DND-41 (cell line): ENCODE results near the gene CPM.

Experiments
- ATAC-seq: fragments of 200-7000 bp; cut with Tn5 transposase; 3 replicates; pipeline ENCODE4 v1.9.1; 2021; ENCODE audit warnings: low read depth; ENCODE audit not compliant: insufficient read depth
- DNase-seq: peaks from one replicate; pipeline ENCODE4 v3.0.0-alpha.2; 2020
- H2AFZ ChIP-seq: 2 replicates; pipeline ENCODE4 v1.6.0; 2012; ENCODE audit warnings: low read depth, low read length
- H3K27ac ChIP-seq: 2 replicates; pipeline ENCODE4 v1.5.1; 2012; ENCODE audit warnings: low read length, inconsistent platforms
- H3K27me3 ChIP-seq: fragments of 200-600 bp; sonication (generic); 2 replicates; pipeline ENCODE4 v1.6.0; 2012; ENCODE audit warnings: low read length, mild to moderate bottlenecking, inconsistent platforms; ENCODE audit not compliant: insufficient read depth, poor library complexity
- H3K36me3 ChIP-seq: 2 replicates; pipeline ENCODE4 v1.5.1; 2012; ENCODE audit warnings: low read length, inconsistent platforms; ENCODE audit not compliant: insufficient read depth
- H3K4me1 ChIP-seq: 2 replicates; pipeline ENCODE4 v1.5.1; 2012; ENCODE audit warnings: mild to moderate bottlenecking, low read length; ENCODE audit not compliant: insufficient read depth
- H3K4me2 ChIP-seq: 2 replicates; pipeline ENCODE4 v1.6.0; 2012; ENCODE audit warnings: mild to moderate bottlenecking, moderate library complexity, low read length, inconsistent platforms; ENCODE audit not compliant: insufficient read depth
- H3K4me3 ChIP-seq, 2 experiments: fragments of 200-600 bp in 1 of 2; shearing (Covaris generic) in 1 of 2; 2 replicates each; pipeline ENCODE4 v1.5.1; 2012 to 2016; ENCODE audit warnings: inconsistent platforms in 2 of 2, low read length in 2 of 2, mild to moderate bottlenecking in 2 of 2, low read depth in 1 of 2, moderate library complexity in 1 of 2
- H3K79me2 ChIP-seq: 2 replicates; pipeline ENCODE4 v1.6.0; 2012; ENCODE audit warnings: low read length, inconsistent platforms; ENCODE audit not compliant: insufficient read depth
- H3K9ac ChIP-seq: 2 replicates; pipeline ENCODE4 v1.6.0; 2012; ENCODE audit warnings: low read depth, mild to moderate bottlenecking, inconsistent platforms, low read length, moderate library complexity
- H3K9me3 ChIP-seq: 2 replicates; pipeline ENCODE4 v1.5.1; 2012; ENCODE audit warnings: low read length, moderate library complexity, mild to moderate bottlenecking, inconsistent platforms; ENCODE audit not compliant: insufficient read depth, severe bottlenecking
- H4K20me1 ChIP-seq: 2 replicates; pipeline ENCODE4 v1.6.0; 2012; ENCODE audit warnings: low read length; ENCODE audit not compliant: insufficient read depth
- CTCF ChIP-seq: IDR thresholded peaks from 2 replicates; pipeline ENCODE4 v1.5.1; 2012; ENCODE audit warnings: borderline replicate concordance, low read length, moderate library complexity, mild to moderate bottlenecking; ENCODE audit not compliant: poor library complexity, severe bottlenecking; ENCODE audit errors: extremely low read depth
- EZH2 ChIP-seq: IDR thresholded peaks from 3 replicates; pipeline ENCODE4 v1.6.1; 2012; ENCODE audit warnings: borderline replicate concordance, low read depth, mild to moderate bottlenecking, moderate library complexity, low read length, inconsistent platforms; ENCODE audit not compliant: severe bottlenecking

CPM gene

GRCh38 chr12:68833508-68833907 lies 99.5 kb downstream of the CPM start:
- H3K79me2 ChIP-seq, result peaks cover 14% of the 10 kb centered on the region
- H3K27me3 ChIP-seq, result no peaks in the 10 kb centered on the region
- no peak for ATAC-seq
- TF ChIP-seq EZH2, result no peak
- TF ChIP-seq CTCF, result no peak
- no peaks in the 10 kb centered on the region for H3K4me1 ChIP-seq
- DNase-seq, result no peak
- no peak overlapping the region for H3K4me2 ChIP-seq
- H3K36me3 ChIP-seq, result peaks cover 91% of the 10 kb centered on the region
- peaks cover 19% of the 10 kb centered on the region; the same call in 1 of the 2 replicates for H4K20me1 ChIP-seq
- H3K4me3 ChIP-seq, result no peak overlapping the region
- H3K9ac ChIP-seq, result no peak overlapping the region
- H3K27ac ChIP-seq, result no peak overlapping the region
- H3K9me3 ChIP-seq, result no peaks in the 10 kb centered on the region
- no peak overlapping the region for H2AFZ ChIP-seq

GRCh38 chr12:68832504-68832867 lies 100.5 kb downstream of the CPM start:
- Histone ChIP-seq H3K27ac (no peak overlapping the region), H3K9ac (no peak overlapping the region), H3K4me3 (no peak overlapping the region), H3K9me3 (no peaks in the 10 kb centered on the region), H2AFZ (no peak overlapping the region), H3K79me2 (peaks cover 14% of the 10 kb centered on the region), H3K4me2 (no peak overlapping the region), H3K4me1 (no peaks in the 10 kb centered on the region), H3K27me3 (no peaks in the 10 kb centered on the region), H3K36me3 (peaks cover 92% of the 10 kb centered on the region), H4K20me1 (peaks cover 13% of the 10 kb centered on the region; the same call in 1 of the 2 replicates)
- TF ChIP-seq EZH2 (no peak), CTCF (no peak)
- DNase-seq (no peak), ATAC-seq (no peak)

GRCh38 chr12:68831751-68832503 lies 101.0 kb downstream of the CPM start:
- Histone ChIP-seq H3K4me2 (no peak overlapping the region), H4K20me1 (peaks cover 13% of the 10 kb centered on the region; the same call in 1 of the 2 replicates), H3K4me3 (no peak overlapping the region), H3K4me1 (no peaks in the 10 kb centered on the region), H3K36me3 (peaks cover 92% of the 10 kb centered on the region), H3K9me3 (no peaks in the 10 kb centered on the region), H3K27me3 (no peaks in the 10 kb centered on the region), H3K79me2 (peaks cover 14% of the 10 kb centered on the region), H3K9ac (no peak overlapping the region), H2AFZ (no peak overlapping the region), H3K27ac (no peak overlapping the region)
- TF ChIP-seq CTCF (no peak), EZH2 (no peak)
- ATAC-seq (no peak), DNase-seq (no peak)
